Fibroblast of skin of back (primary cell): ENCODE results near the gene NPIPA1.
A peak's percentile ranks its signal among the peaks of the same experiment; 100 is the strongest.
"Not testable (repeated sequence)": the region's sequence is repeated elsewhere in the genome, so short reads cannot be mapped to it uniquely, and the experiment has no call there.

Source experiments
- DNase-seq: peaks from one replicate; pipeline ENCODE4 v3.0.0-alpha.2; 2013

Gene NPIPA1

GRCh38 chr16:14930971-14931370, 6.3 kb upstream of the NPIPA1 start:
- DNase-seq, result not testable (repeated sequence)

- DNase-seq, result not testable (repeated sequence)
Observed at GRCh38 chr16:14932581-14933375, 4.5 kb upstream of the NPIPA1 start.

- not testable (repeated sequence) for DNase-seq
Observed at GRCh38 chr16:14937994-14938393, 751 bp downstream of the NPIPA1 start.

- DNase-seq, result not testable (repeated sequence)
Observed at GRCh38 chr16:14942686-14943085, 5.4 kb downstream of the NPIPA1 start.

GRCh38 chr16:14955546-14956231, 18.4 kb downstream of the NPIPA1 start:
- DNase-seq, result no peak

- DNase-seq, result no peak
Observed at GRCh38 chr16:14957576-14958322, 20.5 kb downstream of the NPIPA1 start.

GRCh38 chr16:14958323-14958600, 21.0 kb downstream of the NPIPA1 start:
- DNase-seq, result no peak

- peak; percentile 24 for DNase-seq
Observed at GRCh38 chr16:14958970-14959369, 21.7 kb downstream of the NPIPA1 start.

GRCh38 chr16:14961405-14962186, 24.4 kb downstream of the NPIPA1 start:
- DNase-seq, result no peak

GRCh38 chr16:14963281-14964173, 26.3 kb downstream of the NPIPA1 start:
- no peak for DNase-seq

GRCh38 chr16:14965328-14965727, 28.1 kb downstream of the NPIPA1 start:
- DNase-seq, result no peak

- DNase-seq, result not testable (repeated sequence)
Observed at GRCh38 chr16:14969795-14970194, 32.6 kb downstream of the NPIPA1 start.

GRCh38 chr16:14971621-14972228, 34.5 kb downstream of the NPIPA1 start:
- not testable (repeated sequence) for DNase-seq

GRCh38 chr16:14973785-14974322, 36.6 kb downstream of the NPIPA1 start:
- not testable (repeated sequence) for DNase-seq

- peak; percentile 66 for DNase-seq
Observed at GRCh38 chr16:14974331-14974655, 37.0 kb downstream of the NPIPA1 start.

- DNase-seq, result peak; percentile 91
Observed at GRCh38 chr16:14974656-14975417, 37.6 kb downstream of the NPIPA1 start, which contains the start of gene PDXDC1. Gene PDXDC1 (plus strand): TSS chr16:14975026. CDS start chr16:14975200, 174 bp downstream.

GRCh38 chr16:14975418-14976194, 38.4 kb downstream of the NPIPA1 start:
- DNase-seq, result not testable (repeated sequence)

- not testable (repeated sequence) for DNase-seq
Observed at GRCh38 chr16:14976971-14977736, 39.9 kb downstream of the NPIPA1 start.
